Esophagus squamous epithelium (tissue), 4 donors: ENCODE data around the gene DLGAP1.

ENCODE experiments used
- CTCF ChIP-seq, 6 experiments: fragments of 450-650 bp in 4 of 6; fragments of 200-600 bp in 2 of 6; sonication (generic) in 2 of 6; IDR thresholded peaks; one replicate each; pipeline ENCODE4 v1.5.1; 2016 to 2019; ENCODE audit warnings: antibody characterized with exemption in 6 of 6, mild to moderate bottlenecking in 4 of 6, moderate library complexity in 4 of 6
- POLR2A ChIP-seq, 4 donors: fragments of 450-650 bp; IDR thresholded peaks; one replicate each; pipeline ENCODE4 v1.6.1; 2017; ENCODE audit warnings: antibody characterized with exemption in 4 of 4, mild to moderate bottlenecking in 4 of 4, moderate library complexity in 3 of 4

GRCh38 chr18:3458378-3458777 lies 996.7 kb downstream of the DLGAP1 start:
- TF ChIP-seq CTCF (IDR thresholded peaks at IDR 0.05) = no peak
- peak in 1 of 4 donors; percentile 15 for TF ChIP-seq POLR2A (IDR thresholded peaks at IDR 0.05)
